ENCODE measurements around the gene GLOD4.

The GLOD4 gene

DNA sequence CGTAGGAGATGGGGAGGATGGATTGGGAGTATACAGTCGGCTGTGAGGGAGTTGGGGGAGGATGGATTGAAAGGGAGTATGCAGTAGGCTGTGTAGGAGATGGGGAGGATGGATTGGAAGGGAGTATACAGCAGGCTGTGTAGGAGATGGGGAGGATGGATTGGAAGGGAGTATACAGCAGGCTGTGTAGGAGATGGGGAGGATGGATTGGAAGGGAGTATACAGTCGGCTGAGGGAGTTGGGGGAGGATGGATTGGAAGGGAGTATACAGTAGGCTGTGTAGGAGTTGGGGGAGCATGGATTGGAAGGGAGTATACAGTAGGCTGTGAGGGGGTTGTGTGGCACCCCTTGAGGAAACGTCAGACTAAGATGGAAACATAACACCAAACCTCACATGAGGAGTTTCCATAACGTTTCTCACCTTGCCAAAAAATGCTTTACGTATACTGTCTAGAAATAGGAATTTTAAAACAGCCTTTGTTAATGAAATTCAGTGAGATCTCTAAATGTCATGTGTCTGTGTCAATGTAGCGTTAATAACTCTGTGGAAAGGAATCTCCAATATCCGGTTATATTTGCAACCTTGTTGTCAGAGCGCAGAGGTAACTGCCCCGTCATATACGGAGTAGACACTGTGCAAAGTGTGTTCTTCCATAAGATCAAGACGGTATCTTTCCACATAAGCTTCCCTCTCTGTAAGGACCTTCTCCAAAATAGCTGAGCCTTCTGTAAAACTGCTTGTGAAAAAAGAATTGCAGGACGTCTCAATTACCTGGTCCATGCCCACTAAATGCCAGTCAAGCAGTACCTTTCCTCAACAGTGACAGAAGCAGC lies 61.2 kb downstream of the GLOD4 start:
- FAIRE-seq, result no peak
- no peak for DNase-seq (ENCODE audit: extremely low spot score, insufficient read length, low read depth)

GRCh38 chr17:718075-718474 lies 64.0 kb downstream of the GLOD4 start:
- FAIRE-seq (no peak), DNase-seq (ENCODE audit: extremely low spot score, insufficient read length, low read depth) (no peak)
